Lower leg skin (tissue), 3 donors: ENCODE measurements around the gene RBM20.

Experiments
- POLR2A ChIP-seq, 2 donors: fragments of 450-650 bp; IDR thresholded peaks; one replicate each; pipeline ENCODE4 v1.6.1; 2016 to 2017; ENCODE audit warnings: antibody characterized with exemption in 2 of 2, mild to moderate bottlenecking in 1 of 2, moderate library complexity in 1 of 2
- TF ChIP-seq, protein P1 (sequence below), 3 donors: fragments of 450-650 bp; IDR thresholded peaks; one replicate each; pipeline ENCODE4 v1.5.1; 2016; ENCODE audit warnings: antibody characterized with exemption in 3 of 3, mild to moderate bottlenecking in 3 of 3, moderate library complexity in 2 of 3

DNA sequence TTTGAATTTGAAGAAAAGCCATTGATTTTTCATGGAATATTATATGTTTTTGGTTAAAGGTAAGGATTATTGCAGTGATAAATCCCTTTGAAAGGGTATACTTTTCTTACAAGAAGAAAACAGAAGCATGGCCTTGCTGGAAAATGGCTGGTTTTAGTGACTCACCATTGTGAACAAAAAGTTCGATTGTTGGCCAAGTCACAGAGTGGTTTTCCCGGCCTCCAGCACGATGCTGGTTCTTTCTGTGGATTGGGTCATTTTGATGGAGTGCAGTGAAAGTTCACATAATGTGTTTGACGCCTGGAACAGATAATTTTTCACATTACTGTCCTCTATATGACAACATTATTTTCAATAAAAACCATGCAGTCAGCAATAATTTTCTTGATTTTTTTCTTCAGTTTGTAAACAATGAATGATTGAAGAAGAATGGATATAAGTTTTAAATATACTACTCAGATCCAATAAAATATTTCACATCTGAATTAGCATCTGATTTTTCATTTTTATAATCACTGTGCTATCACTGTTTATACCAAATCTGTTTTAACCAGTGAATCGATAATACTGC, 60.9 kb downstream of the RBM20 start:
- TF ChIP-seq, protein P1, sequence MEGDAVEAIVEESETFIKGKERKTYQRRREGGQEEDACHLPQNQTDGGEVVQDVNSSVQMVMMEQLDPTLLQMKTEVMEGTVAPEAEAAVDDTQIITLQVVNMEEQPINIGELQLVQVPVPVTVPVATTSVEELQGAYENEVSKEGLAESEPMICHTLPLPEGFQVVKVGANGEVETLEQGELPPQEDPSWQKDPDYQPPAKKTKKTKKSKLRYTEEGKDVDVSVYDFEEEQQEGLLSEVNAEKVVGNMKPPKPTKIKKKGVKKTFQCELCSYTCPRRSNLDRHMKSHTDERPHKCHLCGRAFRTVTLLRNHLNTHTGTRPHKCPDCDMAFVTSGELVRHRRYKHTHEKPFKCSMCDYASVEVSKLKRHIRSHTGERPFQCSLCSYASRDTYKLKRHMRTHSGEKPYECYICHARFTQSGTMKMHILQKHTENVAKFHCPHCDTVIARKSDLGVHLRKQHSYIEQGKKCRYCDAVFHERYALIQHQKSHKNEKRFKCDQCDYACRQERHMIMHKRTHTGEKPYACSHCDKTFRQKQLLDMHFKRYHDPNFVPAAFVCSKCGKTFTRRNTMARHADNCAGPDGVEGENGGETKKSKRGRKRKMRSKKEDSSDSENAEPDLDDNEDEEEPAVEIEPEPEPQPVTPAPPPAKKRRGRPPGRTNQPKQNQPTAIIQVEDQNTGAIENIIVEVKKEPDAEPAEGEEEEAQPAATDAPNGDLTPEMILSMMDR (IDR thresholded peaks at IDR 0.05): no peak
- no peak for TF ChIP-seq POLR2A (IDR thresholded peaks at IDR 0.05)
